Hematopoietic multipotent progenitor cell treated with erythropoietin and hydrocortisone succinate and interleukin-3 and kit ligand, for 17 days (in vitro differentiated cells): Measurements from ENCODE around the gene TSPAN15.

Source experiments
- DNase-seq: peaks from one replicate; pipeline ENCODE4 v3.0.0-alpha.2; 2015; ENCODE audit warnings: low spot score

TSPAN15 gene

GRCh38 chr10:69417542-69417941 is 33.7 kb upstream of the TSPAN15 start:
- DNase-seq: no peak

- no peak for DNase-seq
These were observed 33.1 kb upstream of the TSPAN15 start for GRCh38 chr10:69418052-69418752.

GRCh38 chr10:69419096-69419743 is 32.0 kb upstream of the TSPAN15 start:
- DNase-seq: no peak

GRCh38 chr10:69419744-69420126 is 31.5 kb upstream of the TSPAN15 start:
- no peak for DNase-seq

GRCh38 chr10:69421611-69422308 is 29.5 kb upstream of the TSPAN15 start:
- DNase-seq: no peak

- no peak for DNase-seq
These were observed 28.6 kb upstream of the TSPAN15 start for GRCh38 chr10:69422676-69423075.

GRCh38 chr10:69425041-69425440 is 26.2 kb upstream of the TSPAN15 start:
- no peak for DNase-seq

DNA sequence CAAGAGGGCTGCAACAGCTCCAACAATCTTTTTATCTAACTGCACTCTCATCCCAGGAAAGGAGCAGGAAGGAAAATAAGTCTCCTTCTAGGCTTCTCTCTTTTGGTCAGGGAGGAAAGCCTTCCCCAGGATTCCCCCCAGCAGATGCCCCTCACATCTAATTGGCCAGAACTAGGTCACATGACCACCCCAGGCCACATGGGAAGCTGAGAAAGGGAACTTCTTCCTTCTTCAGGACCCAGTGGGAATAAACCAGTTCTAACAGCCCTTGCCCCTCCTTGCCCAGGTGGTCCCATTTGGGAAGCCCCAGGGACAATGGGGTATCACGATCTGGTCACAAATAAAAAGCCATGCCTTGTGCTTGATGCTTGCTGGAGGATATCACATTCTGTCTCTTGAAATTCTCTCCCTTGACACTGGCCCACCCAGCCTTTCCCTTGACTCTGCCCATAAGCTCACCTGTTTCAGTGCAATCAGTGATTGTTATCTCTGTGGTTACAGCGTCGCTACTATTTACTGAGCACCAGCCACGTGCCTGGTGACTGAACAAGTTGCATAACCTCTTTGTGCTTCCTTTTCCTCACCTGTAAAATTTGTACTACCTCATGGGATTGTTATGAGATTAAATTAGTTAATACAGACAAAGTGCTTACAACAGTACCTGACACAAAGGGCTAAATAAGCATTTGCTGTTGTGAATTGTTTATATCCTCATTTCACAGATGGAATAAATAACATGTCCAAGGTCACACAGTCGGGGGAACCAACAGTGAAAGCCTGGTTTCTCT is 25.6 kb upstream of the TSPAN15 start:
- DNase-seq: no peak

GRCh38 chr10:69426376-69426727 is 24.9 kb upstream of the TSPAN15 start:
- no peak for DNase-seq

GRCh38 chr10:69428165-69428564 is 23.1 kb upstream of the TSPAN15 start:
- no peak for DNase-seq

DNA sequence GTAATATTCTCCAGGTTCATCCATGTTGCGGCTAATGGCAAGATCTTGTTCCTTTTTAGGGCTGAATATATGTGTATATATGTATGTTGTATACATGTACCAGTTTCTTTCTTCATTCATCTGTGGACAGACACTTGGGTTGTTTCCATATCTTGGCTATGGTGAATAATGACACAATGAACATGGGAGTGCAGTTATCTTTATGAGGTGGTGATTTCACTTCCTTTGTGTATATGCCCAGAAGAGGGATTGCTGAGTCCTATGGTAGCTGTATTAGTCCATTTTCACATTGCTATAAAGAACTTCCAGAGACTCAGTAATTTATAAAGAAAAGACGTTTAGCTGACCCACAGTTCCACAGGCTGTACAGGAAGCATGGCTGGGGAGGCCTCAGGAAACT is 17.1 kb upstream of the TSPAN15 start:
- DNase-seq: no peak

- no peak for DNase-seq
These were observed 16.3 kb upstream of the TSPAN15 start for GRCh38 chr10:69434926-69435325.

- DNase-seq: no peak
These were observed 15.2 kb upstream of the TSPAN15 start for GRCh38 chr10:69435966-69436520.

GRCh38 chr10:69437321-69438259 is 13.7 kb upstream of the TSPAN15 start:
- no peak for DNase-seq

- no peak for DNase-seq
These were observed 12.5 kb upstream of the TSPAN15 start for GRCh38 chr10:69438536-69439349.

GRCh38 chr10:69439350-69439739 is 11.9 kb upstream of the TSPAN15 start:
- no peak for DNase-seq

DNA sequence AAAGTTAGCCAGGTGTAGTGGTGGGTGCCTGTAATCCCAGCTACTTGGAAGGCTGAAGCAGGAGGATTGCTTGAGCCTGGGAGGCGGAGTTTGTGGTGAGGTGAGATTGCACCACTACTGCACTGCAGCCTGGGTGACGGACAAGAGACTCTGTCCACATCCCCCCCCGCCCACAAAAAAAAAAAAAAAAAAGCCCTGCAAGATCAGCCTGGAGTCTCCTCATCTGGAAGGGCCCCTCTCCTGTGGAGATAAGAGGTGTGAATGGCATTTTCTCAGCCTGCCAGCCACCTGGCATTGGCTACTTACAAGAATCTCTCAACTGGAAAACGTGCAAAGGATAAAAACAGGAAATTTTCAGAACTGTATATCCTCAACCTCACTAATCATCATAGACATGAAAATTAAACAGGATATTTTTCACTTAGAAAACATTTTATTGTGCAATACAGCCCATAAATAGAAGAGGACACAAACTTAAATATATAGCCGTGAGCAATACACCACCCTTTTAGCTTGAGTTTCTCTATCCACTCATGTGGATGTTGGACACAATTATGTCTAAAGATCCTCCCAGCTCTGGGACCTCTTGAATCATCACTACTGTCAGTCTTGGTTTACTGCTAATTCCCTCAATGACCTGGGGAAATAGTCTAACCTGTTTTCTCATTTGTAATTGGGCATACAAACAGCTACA is 11.3 kb upstream of the TSPAN15 start:
- DNase-seq: no peak

DNA sequence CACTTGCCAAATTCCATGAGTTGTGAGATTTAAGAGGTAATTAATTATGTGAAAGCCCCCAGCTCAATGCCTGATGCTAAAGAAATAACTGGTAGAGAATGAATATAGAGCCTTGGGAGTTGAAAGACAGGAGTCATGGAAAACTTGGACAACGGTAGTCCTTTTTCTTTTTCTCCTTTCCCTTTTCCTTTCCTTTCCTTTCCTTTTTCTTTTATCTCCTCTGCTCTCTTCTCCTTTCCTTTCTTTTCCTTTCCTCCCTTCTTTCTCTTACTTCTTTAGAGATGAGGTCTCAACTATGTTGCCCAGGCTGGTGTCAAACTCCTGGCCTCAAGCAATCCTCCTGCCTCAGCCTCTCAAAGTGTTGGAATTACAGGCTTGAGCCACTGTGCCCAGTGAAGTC is 7.9 kb upstream of the TSPAN15 start:
- no peak for DNase-seq

DNA sequence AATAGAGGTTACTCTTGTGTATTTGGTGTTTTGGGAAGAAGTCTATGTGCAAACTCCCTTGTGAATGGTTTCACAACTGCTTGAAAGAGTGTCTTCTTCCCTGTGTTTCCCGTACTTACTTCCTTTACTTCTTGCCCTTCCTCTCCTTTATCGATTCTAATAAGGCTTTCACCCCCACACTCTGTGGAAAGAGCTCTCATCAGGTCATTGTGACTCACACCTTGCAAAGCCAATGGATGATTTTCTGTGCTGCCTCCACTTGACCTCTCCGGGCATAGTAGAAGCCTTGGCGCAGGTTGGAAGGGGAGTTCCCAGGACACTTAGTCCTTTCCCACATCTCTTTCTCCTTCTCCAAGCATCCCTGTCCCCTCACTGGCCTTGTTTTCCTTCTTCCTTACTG is 6.2 kb upstream of the TSPAN15 start:
- DNase-seq: no peak

DNA sequence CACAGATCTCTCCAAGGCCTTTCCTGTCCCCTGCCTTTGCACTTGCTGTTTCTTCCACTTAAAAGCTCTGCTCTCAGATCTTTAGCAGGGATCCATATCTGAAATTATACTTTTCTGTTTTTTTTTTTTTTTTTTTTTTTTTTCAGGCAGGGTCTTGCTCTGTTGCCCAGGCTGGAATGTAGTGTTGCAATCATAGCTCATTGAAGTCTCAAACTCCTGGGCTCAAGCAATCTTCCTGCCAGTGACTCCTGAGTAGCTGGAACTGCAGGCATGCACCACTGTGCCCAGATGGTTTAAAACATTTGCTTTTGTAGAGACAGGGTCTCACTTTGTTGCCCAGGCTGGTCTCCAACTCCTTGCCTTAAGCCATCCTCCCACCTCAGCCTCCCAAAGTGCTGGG is 5.0 kb upstream of the TSPAN15 start:
- DNase-seq: no peak
